Heart right ventricle (tissue), 16 donors: ENCODE data around the gene CASKIN2. TPM values are rescaled to one million over a fixed set of nuclear protein-coding genes. Genes with fewer than 3 reads are reported as not detected.

Experiments used
- ATAC-seq, 8 donors: fragments of 200-7000 bp; cut with Tn5 transposase; one replicate each; pipeline ENCODE4 v1.9.1; 2020; ENCODE audit warnings: mild to moderate bottlenecking in 8 of 8, moderate library complexity in 8 of 8, moderate number of reproducible peaks in 1 of 8
- DNase-seq, 2 donors: peaks; one replicate each; pipeline ENCODE4 v3.0.0-alpha.2; 2020
- H3K27ac ChIP-seq, 10 donors: fragments of 200-600 bp; sonication (generic) in 2 of 10; one replicate each; pipeline versions ENCODE4 v1.5.0 to v1.8.0; 2020 to 2022; ENCODE audit warnings: mild to moderate bottlenecking in 3 of 10
- H3K27me3 ChIP-seq, 7 donors: fragments of 200-600 bp; one replicate each; pipeline ENCODE4 v1.8.0; 2021 to 2022; ENCODE audit warnings: mild to moderate bottlenecking in 2 of 7
- H3K36me3 ChIP-seq, 9 donors: fragments of 200-600 bp; sonication (generic) in 1 of 9; one replicate each; pipeline versions ENCODE4 v1.5.0 to v1.8.0; 2020 to 2022; ENCODE audit warnings: mild to moderate bottlenecking in 2 of 9
- H3K4me1 ChIP-seq, 9 donors: fragments of 200-600 bp; sonication (generic) in 1 of 9; one replicate each; pipeline versions ENCODE4 v1.5.0 to v1.8.0; 2020 to 2022; ENCODE audit warnings: mild to moderate bottlenecking in 4 of 9
- H3K4me3 ChIP-seq, 10 donors: fragments of 200-600 bp; sonication (generic) in 2 of 10; one replicate each; pipeline versions ENCODE4 v1.5.0 to v1.8.0; 2020 to 2022; ENCODE audit warnings: mild to moderate bottlenecking in 7 of 10, moderate library complexity in 2 of 10
- H3K9me3 ChIP-seq, 11 donors: fragments of 200-600 bp in 10 of 11; sonication (generic) in 2 of 11; one replicate each; pipeline versions ENCODE4 v1.5.0 to v1.8.0; 2013 to 2022; ENCODE audit warnings: mild to moderate bottlenecking in 2 of 11, control low read depth in 1 of 11, moderate library complexity in 1 of 11
- WGBS, 2 donors: extraction: QIAGEN DNeasy Blood & Tissue Kit; methylation state at CpG; one replicate each; pipeline ENCODE4 v1.1.7; 2013; ENCODE audit warnings: inconsistent platforms in 1 of 2; 5-methylcytosine and 5-hydroxymethylcytosine counted together
- intact Hi-C, 10 donors: fragments of 100-400 bp; cut with DNase I; formaldehyde crosslinking; loops; one replicate each; pipeline versions ENCODE4 v1.11.1 to v1.14.2; 2022
- polyA plus RNA-seq, 2 donors: library from polyadenylated mRNA; stranded (reverse); fragments of 200-250 nt; gene quantifications; one replicate each; pipeline ENCODE4 v1.2.3, GENCODE V29; 2013
- total RNA-seq, 10 donors: library from RNA; stranded (reverse); fragmentation: NEBNext Ultra II Directional in 3 of 10; extraction: Animal tissue kit (Norgen Biotek cat#: 25700) in 3 of 10; gene quantifications; one replicate each; pipeline versions ENCODE4 v1.2.1 to v1.2.4, GENCODE V29; 2021 to 2023
- TF ChIP-seq, protein P1 (sequence below), 9 donors: fragments of 200-600 bp; sonication (generic) in 2 of 9; IDR thresholded peaks; one replicate each; pipeline versions ENCODE4 v1.5.0 to v1.8.0; 2021 to 2022; ENCODE audit warnings: antibody characterized with exemption in 9 of 9, mild to moderate bottlenecking in 5 of 9, moderate library complexity in 1 of 9
- donor health status: Arrhythmogenic right ventricular cardiomyopathy.
- donor health status: ischemic (EF 13 %, LVEDD 7.1; RV severe dilation, severe dysfunction).
- donor health status: healthy with polysubstance abuse.
- donor health status: DM: no; HTN: yes; CAD: no.
- donor health status: DM: no; HTN: no; CAD: no.
- donor health status: ischemic (EF 25% LVEDD 6.9; RV normal size, moderate dysfunction).
- donor health status: ischemic (EF 25% LVEDD 5.7; RV mildly dilated, moderate dysfunction).
- donor health status: healthy.
- donor health status: DM: yes; HTN: yes; CAD: no.
- donor health status: Ischemic cardiomyopathy.
- donor health status: ischemic (EF 35%, LVEDD 5.7; RV mildly dilated, moderate dysfunction).
- donor health status: nonischemic (EF 11% LVEDD 7.7; RV severe dilation, severe dysfunction).
- donor health status: DM: yes; HTN: yes; CAD: no.
- donor health status: PGD.
- donor health status: ischemic (EF 29% LVEDD 5.4; RV normal size, mild dysfunction).
- donor health status: nonischemic (EF 23%, LVEDD 6.1; RV moderate dilation, normal function).

The CASKIN2 gene
- total and polyA plus RNA-seq, 12 donors = 17.6 to 59.2 (median 36.5) TPM

DNA sequence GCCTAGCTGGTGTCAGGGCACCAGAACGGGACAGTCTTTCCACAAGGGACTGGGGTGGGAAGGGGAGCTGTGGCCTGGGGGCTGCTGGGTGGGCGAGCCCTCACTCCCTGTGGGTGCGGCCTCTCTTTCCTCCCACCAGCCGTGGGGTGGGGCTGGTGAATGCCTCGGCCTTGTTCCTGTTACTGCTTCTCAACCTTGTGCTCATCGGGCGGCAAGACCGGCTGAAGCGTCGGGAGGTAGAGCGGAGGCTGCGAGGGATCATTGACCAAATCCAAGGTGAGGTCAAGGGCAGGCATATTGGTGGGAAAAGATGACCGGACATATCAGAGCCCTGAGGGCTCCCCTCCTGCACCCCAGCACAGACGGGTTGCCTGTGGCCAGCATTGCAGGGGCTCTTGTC lies 29.2 kb downstream of the CASKIN2 start:
- Histone ChIP-seq H3K4me1 (peaks cover 18 to 71% (median 56%) of the 10 kb centered on the region in 9 donors), H3K36me3 (peaks cover 0 to 28% (median under 1%) of the 10 kb centered on the region in 9 donors), H3K4me3 (no peak overlapping the region), H3K27me3 (no peaks in the 10 kb centered on the region), H3K27ac (peak overlapping the region in 8 of 10 donors; percentile 21 to 81 (median 58)), H3K9me3 (no peaks in the 10 kb centered on the region)
- TF ChIP-seq, protein P1, sequence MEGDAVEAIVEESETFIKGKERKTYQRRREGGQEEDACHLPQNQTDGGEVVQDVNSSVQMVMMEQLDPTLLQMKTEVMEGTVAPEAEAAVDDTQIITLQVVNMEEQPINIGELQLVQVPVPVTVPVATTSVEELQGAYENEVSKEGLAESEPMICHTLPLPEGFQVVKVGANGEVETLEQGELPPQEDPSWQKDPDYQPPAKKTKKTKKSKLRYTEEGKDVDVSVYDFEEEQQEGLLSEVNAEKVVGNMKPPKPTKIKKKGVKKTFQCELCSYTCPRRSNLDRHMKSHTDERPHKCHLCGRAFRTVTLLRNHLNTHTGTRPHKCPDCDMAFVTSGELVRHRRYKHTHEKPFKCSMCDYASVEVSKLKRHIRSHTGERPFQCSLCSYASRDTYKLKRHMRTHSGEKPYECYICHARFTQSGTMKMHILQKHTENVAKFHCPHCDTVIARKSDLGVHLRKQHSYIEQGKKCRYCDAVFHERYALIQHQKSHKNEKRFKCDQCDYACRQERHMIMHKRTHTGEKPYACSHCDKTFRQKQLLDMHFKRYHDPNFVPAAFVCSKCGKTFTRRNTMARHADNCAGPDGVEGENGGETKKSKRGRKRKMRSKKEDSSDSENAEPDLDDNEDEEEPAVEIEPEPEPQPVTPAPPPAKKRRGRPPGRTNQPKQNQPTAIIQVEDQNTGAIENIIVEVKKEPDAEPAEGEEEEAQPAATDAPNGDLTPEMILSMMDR (IDR thresholded peaks at IDR 0.05) = no peak
- WGBS, 2 donors = 77 to 80% methylated on average over 14 of the region's 14 CpGs
- DNase-seq (peak in 1 of 2 donors; percentile 13), ATAC-seq (no peak)
- intact Hi-C loops = no loop called here

- no peaks in the 10 kb centered on the region for H3K27me3 ChIP-seq
- WGBS, 2 donors = 72 to 76% methylated on average over 12 of the region's 12 CpGs
- H3K9me3 ChIP-seq = no peaks in the 10 kb centered on the region
- H3K4me3 ChIP-seq = no peak overlapping the region
- H3K4me1 ChIP-seq = peaks cover 18 to 71% (median 61%) of the 10 kb centered on the region in 9 donors
- H3K27ac ChIP-seq = peak overlapping the region in 9 of 10 donors; percentile 21 to 76 (median 54)
- DNase-seq = peak in 1 of 2 donors; percentile 22
- H3K36me3 ChIP-seq = peaks cover 0 to 23% (median 0%) of the 10 kb centered on the region in 9 donors
- TF ChIP-seq, protein P1 (IDR thresholded peaks at IDR 0.05) = no peak
- ATAC-seq = peak in 3 of 8 donors; percentile 21 to 32 (median 32)
- intact Hi-C loops = no loop called here
Observed at GRCh38 chr17:75485688-75486087, 29.6 kb downstream of the CASKIN2 start.

- WGBS, 2 donors = 88 to 90% methylated on average over 16 of the region's 16 CpGs
- TF ChIP-seq, protein P1 (IDR thresholded peaks at IDR 0.05) = no peak
- Histone ChIP-seq H3K36me3 (peaks cover 0 to 4% (median 0%) of the 10 kb centered on the region in 9 donors), H3K9me3 (no peaks in the 10 kb centered on the region), H3K4me1 (peaks cover 7 to 61% (median 40%) of the 10 kb centered on the region in 9 donors), H3K27ac (peak overlapping the region in 2 of 10 donors; percentile 8 to 15), H3K27me3 (no peaks in the 10 kb centered on the region), H3K4me3 (no peak overlapping the region)
- no peak for ATAC-seq
- intact Hi-C loops = no loop called here
- no peak for DNase-seq
Observed at GRCh38 chr17:75482098-75482942, 33.0 kb downstream of the CASKIN2 start.

DNA sequence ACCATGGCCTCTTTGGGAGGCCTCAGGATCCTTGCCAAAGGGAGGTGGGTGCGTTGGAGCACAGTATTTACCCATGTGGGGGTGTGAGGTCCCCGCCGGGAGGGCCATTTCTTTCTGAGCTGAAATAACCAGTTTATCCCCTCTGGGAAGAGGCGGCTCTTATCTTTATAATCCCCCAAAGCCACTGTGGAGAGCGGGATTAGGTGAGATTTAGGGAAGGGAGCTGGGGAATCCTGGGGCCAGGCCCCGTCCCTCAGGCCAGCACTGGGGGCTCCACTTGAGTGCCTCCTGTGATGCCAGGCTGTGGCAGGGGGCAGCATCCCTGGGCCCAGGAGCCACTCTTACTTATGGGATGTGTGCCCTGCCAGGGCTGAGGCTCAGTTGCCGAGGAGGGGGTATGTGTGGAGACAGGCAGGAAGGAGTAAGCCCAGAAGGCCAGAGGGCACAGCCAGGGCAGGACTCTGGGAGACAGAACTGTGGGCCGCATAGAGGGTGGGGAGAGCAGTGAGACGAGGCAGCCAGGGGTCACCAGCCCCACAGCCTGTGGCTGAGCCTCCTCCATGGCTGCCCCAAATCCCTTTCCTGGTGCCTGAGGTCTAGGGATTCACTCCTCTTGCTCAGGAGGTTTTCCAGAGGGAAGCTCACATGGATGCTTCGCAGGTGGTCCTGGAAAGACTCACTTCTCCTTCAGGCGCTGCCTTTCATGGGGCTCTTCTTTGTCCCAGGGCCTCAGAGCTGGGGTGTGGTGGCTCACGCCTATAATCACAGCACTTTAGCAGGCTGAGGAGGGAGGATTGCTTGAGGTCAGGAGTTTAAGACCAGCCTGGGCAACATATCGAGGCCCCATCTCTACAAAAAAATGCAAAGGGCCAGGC lies 33.9 kb downstream of the CASKIN2 start:
- no peak overlapping the region for H3K4me3 ChIP-seq
- no peaks in the 10 kb centered on the region for H3K9me3 ChIP-seq
- H3K4me1 ChIP-seq = peaks cover 13 to 61% (median 40%) of the 10 kb centered on the region in 9 donors
- H3K36me3 ChIP-seq = peaks cover 0 to 3% (median 0%) of the 10 kb centered on the region in 9 donors
- TF ChIP-seq, protein P1 (IDR thresholded peaks at IDR 0.05) = no peak
- 79 to 82% methylated on average over 13 of the region's 13 CpGs for WGBS, 2 donors
- DNase-seq (no peak), ATAC-seq (no peak)
- intact Hi-C loops = no loop called here
- H3K27ac ChIP-seq = peak overlapping the region in 4 of 10 donors; percentile 5 to 26 (median 12)
- no peaks in the 10 kb centered on the region for H3K27me3 ChIP-seq
